Astrocyte (in vitro differentiated cells and primary cell): Measurements from ENCODE around the gene AANAT.

Experiments
- CTCF ChIP-seq: IDR thresholded peaks from 2 replicates; pipeline ENCODE4 v1.5.1; 2011; ENCODE audit warnings: low read depth, mild to moderate bottlenecking, inconsistent platforms, low read length, moderate library complexity; ENCODE audit not compliant: insufficient read depth
- EZH2 ChIP-seq: IDR thresholded peaks from 2 replicates; pipeline ENCODE4 v1.6.1; 2012; ENCODE audit warnings: mild to moderate bottlenecking, low read length, inconsistent platforms; ENCODE audit not compliant: insufficient read depth

GRCh38 chr17:76452127-76452659 lies 15.2 kb upstream of the AANAT start:
- TF ChIP-seq CTCF: no peak
- no peak for TF ChIP-seq EZH2
